Transverse colon (tissue), 4 donors: Measurements from ENCODE around the gene HILPDA.
"Not testable (repeated sequence)": the region's sequence is repeated elsewhere in the genome, so short reads cannot be mapped to it uniquely, and the experiment has no call there.

ENCODE experiments used
- EP300 ChIP-seq: sonication (generic); formaldehyde crosslinking; IDR thresholded peaks from one replicate; pipeline ENCODE4 v1.6.1; 2017; ENCODE audit warnings: antibody characterized with exemption, low read depth
- POLR2A ChIP-seq: fragments of 450-650 bp; IDR thresholded peaks from one replicate; pipeline ENCODE4 v1.6.1; 2016; ENCODE audit warnings: antibody characterized with exemption, mild to moderate bottlenecking, moderate library complexity
- POLR2AphosphoS5 ChIP-seq, 3 donors: sonication (generic); formaldehyde crosslinking; IDR thresholded peaks; one replicate each; pipeline ENCODE4 v1.6.1; 2016; ENCODE audit warnings: antibody characterized with exemption in 3 of 3
- TF ChIP-seq, protein P1 (sequence below), 5 experiments: fragments of 200-600 bp in 3 of 5; fragments of 450-650 bp in 2 of 5; sonication (generic) in 3 of 5; IDR thresholded peaks; 1 replicate in 2 of 5; 2 replicates in 3 of 5; pipeline ENCODE4 v1.5.1; 2016 to 2017; ENCODE audit warnings: antibody characterized with exemption in 5 of 5, inconsistent platforms in 3 of 5, mild to moderate bottlenecking in 2 of 5, moderate library complexity in 1 of 5

DNA sequence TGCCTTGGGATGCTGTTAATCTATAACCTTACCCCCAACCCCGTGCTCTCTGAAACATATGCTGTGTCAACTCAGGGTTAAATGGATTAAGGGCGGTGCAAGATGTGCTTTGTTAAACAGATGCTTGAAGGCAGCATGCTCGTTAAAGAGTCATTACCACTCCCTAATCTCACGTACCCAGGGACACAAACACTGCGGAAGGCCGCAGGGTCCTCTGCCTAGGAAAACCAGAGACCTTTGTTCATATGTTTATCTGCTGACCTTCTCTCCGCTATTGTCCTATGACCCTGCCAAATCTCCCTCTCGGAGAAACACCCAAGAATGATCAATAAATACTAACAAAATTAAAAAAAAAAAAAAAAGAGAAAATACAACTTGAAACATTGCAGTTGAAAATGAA is 8.3 kb downstream of the HILPDA start:
- TF ChIP-seq, protein P1, sequence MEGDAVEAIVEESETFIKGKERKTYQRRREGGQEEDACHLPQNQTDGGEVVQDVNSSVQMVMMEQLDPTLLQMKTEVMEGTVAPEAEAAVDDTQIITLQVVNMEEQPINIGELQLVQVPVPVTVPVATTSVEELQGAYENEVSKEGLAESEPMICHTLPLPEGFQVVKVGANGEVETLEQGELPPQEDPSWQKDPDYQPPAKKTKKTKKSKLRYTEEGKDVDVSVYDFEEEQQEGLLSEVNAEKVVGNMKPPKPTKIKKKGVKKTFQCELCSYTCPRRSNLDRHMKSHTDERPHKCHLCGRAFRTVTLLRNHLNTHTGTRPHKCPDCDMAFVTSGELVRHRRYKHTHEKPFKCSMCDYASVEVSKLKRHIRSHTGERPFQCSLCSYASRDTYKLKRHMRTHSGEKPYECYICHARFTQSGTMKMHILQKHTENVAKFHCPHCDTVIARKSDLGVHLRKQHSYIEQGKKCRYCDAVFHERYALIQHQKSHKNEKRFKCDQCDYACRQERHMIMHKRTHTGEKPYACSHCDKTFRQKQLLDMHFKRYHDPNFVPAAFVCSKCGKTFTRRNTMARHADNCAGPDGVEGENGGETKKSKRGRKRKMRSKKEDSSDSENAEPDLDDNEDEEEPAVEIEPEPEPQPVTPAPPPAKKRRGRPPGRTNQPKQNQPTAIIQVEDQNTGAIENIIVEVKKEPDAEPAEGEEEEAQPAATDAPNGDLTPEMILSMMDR (IDR thresholded peaks at IDR 0.05): not testable (repeated sequence)
- TF ChIP-seq EP300; POLR2A; POLR2AphosphoS5 (IDR thresholded peaks at IDR 0.05): not testable (repeated sequence)
